Lung microvascular endothelial cell (primary cell): ENCODE data around the gene IQSEC1. TPM values are rescaled to one million over a fixed set of nuclear protein-coding genes. Genes with fewer than 3 reads are reported as not detected.

Experiments
- DNase-seq, 2 donors: peaks; one replicate each; pipeline versions ENCODE4 v3.0.0 to v3.0.0-alpha.2; 2010; ENCODE audit warnings: low read depth in 2 of 2
- total RNA-seq: library from RNA; depleted of rRNA; stranded (reverse); fragments of >200 nt; gene quantifications from 2 replicates; pipeline ENCODE4 v1.2.1, GENCODE V29; 2014

IQSEC1 gene
- total RNA-seq, 1 donor from 2014 or later, result 63.7 TPM

GRCh38 chr3:13068269-13069010 is 4.8 kb downstream of the IQSEC1 start:
- no peak for DNase-seq

- no peak for DNase-seq
These were observed 5.5 kb downstream of the IQSEC1 start for GRCh38 chr3:13067778-13068177.

- DNase-seq, result no peak
These were observed 6.4 kb downstream of the IQSEC1 start for GRCh38 chr3:13066834-13067233.

GRCh38 chr3:13066236-13066635 is 7.0 kb downstream of the IQSEC1 start:
- DNase-seq, result no peak

GRCh38 chr3:13065727-13066126 is 7.5 kb downstream of the IQSEC1 start:
- DNase-seq, result no peak

- DNase-seq, result no peak
These were observed 8.3 kb downstream of the IQSEC1 start for GRCh38 chr3:13064964-13065363.

GRCh38 chr3:13064159-13064868 is 8.9 kb downstream of the IQSEC1 start:
- no peak for DNase-seq

- no peak for DNase-seq
These were observed 10.0 kb downstream of the IQSEC1 start for GRCh38 chr3:13063225-13063624.

GRCh38 chr3:13062647-13063046 is 10.6 kb downstream of the IQSEC1 start:
- no peak for DNase-seq

- no peak for DNase-seq
These were observed 12.8 kb downstream of the IQSEC1 start for GRCh38 chr3:13060341-13060910.

- DNase-seq, result no peak
These were observed 14.7 kb downstream of the IQSEC1 start for GRCh38 chr3:13058346-13059120.

GRCh38 chr3:13057282-13058040 is 15.8 kb downstream of the IQSEC1 start:
- DNase-seq, result no peak

GRCh38 chr3:13055634-13056033 is 17.6 kb downstream of the IQSEC1 start:
- no peak for DNase-seq

GRCh38 chr3:13054341-13055285 is 18.6 kb downstream of the IQSEC1 start:
- DNase-seq, result no peak

- no peak for DNase-seq
These were observed 19.3 kb downstream of the IQSEC1 start for GRCh38 chr3:13053893-13054292.

- no peak for DNase-seq
These were observed 19.8 kb downstream of the IQSEC1 start for GRCh38 chr3:13053420-13053819.

- no peak for DNase-seq
These were observed 20.9 kb downstream of the IQSEC1 start for GRCh38 chr3:13052191-13052820.

GRCh38 chr3:13051581-13051980 is 21.6 kb downstream of the IQSEC1 start:
- DNase-seq, result no peak

- no peak for DNase-seq
These were observed 22.2 kb downstream of the IQSEC1 start for GRCh38 chr3:13051066-13051465.

GRCh38 chr3:13050446-13050845 is 22.8 kb downstream of the IQSEC1 start:
- no peak for DNase-seq
